ENCODE data around the gene FBXW7.

Gene FBXW7

GRCh38 chr4:152571296-152571695 is 35.4 kb upstream of the FBXW7 start:
- ATAC-seq: no peak

GRCh38 chr4:152565333-152565732 is 29.4 kb upstream of the FBXW7 start:
- ATAC-seq: no peak
- TF ChIP-seq ZC3H10 (CRISPR knock-in tag; IDR thresholded peaks at IDR 0.05) (no peak), CSDC2 (CRISPR knock-in tag; IDR thresholded peaks at IDR 0.05) (no peak), ISL1 (CRISPR knock-in tag; IDR thresholded peaks at IDR 0.05) (no peak), POU6F1 (CRISPR knock-in tag; IDR thresholded peaks at IDR 0.05; ENCODE audit: borderline replicate concordance, low read depth) (no peak), ZNF70 (CRISPR knock-in tag; IDR thresholded peaks at IDR 0.05) (no peak)

More at GRCh38 chr4:152571296-152571695, 35.4 kb upstream of the FBXW7 start:
- TF ChIP-seq ZNF70 (CRISPR knock-in tag; IDR thresholded peaks at IDR 0.05) (no peak), PATZ1 (CRISPR knock-in tag; IDR thresholded peaks at IDR 0.05; ENCODE audit: borderline replicate concordance) (no peak), CREB5 (CRISPR knock-in tag; IDR thresholded peaks at IDR 0.05; ENCODE audit: low read depth) (no peak), SNAI2 (CRISPR knock-in tag; IDR thresholded peaks at IDR 0.05) (no peak), TCF4 (CRISPR knock-in tag; IDR thresholded peaks at IDR 0.05; ENCODE audit: borderline replicate concordance) (no peak), CSRNP3 (CRISPR knock-in tag; IDR thresholded peaks at IDR 0.05) (no peak), ISL1 (CRISPR knock-in tag; IDR thresholded peaks at IDR 0.05) (no peak), GLIS3 (CRISPR knock-in tag; IDR thresholded peaks at IDR 0.05) (no peak), OSR1 (CRISPR knock-in tag; IDR thresholded peaks at IDR 0.05) (no peak), ZNF565 (CRISPR knock-in tag; conservative IDR thresholded peaks at IDR 0.05; ENCODE audit: low read depth) (no peak), PPARA (CRISPR knock-in tag; IDR thresholded peaks at IDR 0.05; ENCODE audit: borderline replicate concordance) (no peak), ZFP3 (CRISPR knock-in tag; IDR thresholded peaks at IDR 0.05) (no peak), RARB (CRISPR knock-in tag; IDR thresholded peaks at IDR 0.05) (no peak), TSHZ2 (CRISPR knock-in tag; IDR thresholded peaks at IDR 0.05) (no peak), BACH2 (CRISPR knock-in tag; IDR thresholded peaks at IDR 0.05; ENCODE audit: borderline replicate concordance) (no peak), ARNTL (CRISPR knock-in tag; IDR thresholded peaks at IDR 0.05; ENCODE audit: borderline replicate concordance, low read depth) (no peak), TOX (CRISPR knock-in tag; IDR thresholded peaks at IDR 0.05; ENCODE audit: borderline replicate concordance) (no peak), ESRRG (CRISPR knock-in tag; IDR thresholded peaks at IDR 0.05) (no peak), CSDC2 (CRISPR knock-in tag; IDR thresholded peaks at IDR 0.05) (no peak)

- ATAC-seq: no peak
- no peak for TF ChIP-seq OSR1 (CRISPR knock-in tag; IDR thresholded peaks at IDR 0.05)
- TF ChIP-seq TOX (CRISPR knock-in tag; IDR thresholded peaks at IDR 0.05; ENCODE audit: borderline replicate concordance): no peak
- no peak for TF ChIP-seq ESRRG (CRISPR knock-in tag; IDR thresholded peaks at IDR 0.05)
- no peak for TF ChIP-seq ZNF565 (CRISPR knock-in tag; conservative IDR thresholded peaks at IDR 0.05; ENCODE audit: low read depth)
- TF ChIP-seq TSHZ2 (CRISPR knock-in tag; IDR thresholded peaks at IDR 0.05): no peak
- no peak for TF ChIP-seq ZC3H10 (CRISPR knock-in tag; IDR thresholded peaks at IDR 0.05)
- no peak for TF ChIP-seq POU6F1 (CRISPR knock-in tag; IDR thresholded peaks at IDR 0.05; ENCODE audit: borderline replicate concordance, low read depth)
- TF ChIP-seq PPARA (CRISPR knock-in tag; IDR thresholded peaks at IDR 0.05; ENCODE audit: borderline replicate concordance): no peak
- no peak for TF ChIP-seq CSRNP3 (CRISPR knock-in tag; IDR thresholded peaks at IDR 0.05)
- no peak for TF ChIP-seq ZNF8 (CRISPR knock-in tag; IDR thresholded peaks at IDR 0.05)
These were observed 28.4 kb upstream of the FBXW7 start for GRCh38 chr4:152564336-152564735.
